K562 (cell line): ENCODE data around the gene ENKD1. TPM values are rescaled to one million over a fixed set of nuclear protein-coding genes. Genes with fewer than 3 reads are reported as not detected.

Source experiments
- ATAC-seq: fragments of 200-7000 bp; cut with Tn5 transposase; 3 replicates; pipeline ENCODE4 v1.9.1; 2020; ENCODE audit warnings: moderate library complexity
- BruUV-seq: library from RNA; stranded (reverse); fragments of 400-500 nt; replicated peaks from 2 replicates; lab custom pipeline; 2021; lab: Mats Ljungman, UMichigan
- CTCF ChIA-PET: fragments of 300-600 bp; formaldehyde crosslinking; extraction: SDS; loops from one replicate; lab custom pipeline; 2021; ENCODE audit warnings: low intra/inter-chr PET ratio; lab: Yijun Ruan, JAX
- POLR2A ChIA-PET: fragments of 300-600, 350-650 bp; sonication (Branson Sonifier 250); formaldehyde crosslinking; extraction: SDS; loops from one replicate; lab custom pipeline; 2021; ENCODE audit warnings: antibody characterized with exemption, inconsistent platforms; lab: Yijun Ruan, JAX
- DNase-seq, 4 experiments: peaks; one replicate each; pipeline versions ENCODE4 v3.0.0 to v3.0.0-alpha.2; 2011 to 2018; ENCODE audit warnings: low spot score in 3 of 4, mixed read lengths in 3 of 4; ENCODE audit errors: extremely low read depth in 1 of 4
- FAIRE-seq: peaks from 2 replicates; lab custom pipeline; 2011; peaks lifted over from hg19 to GRCh38; lab: Jason Lieb, UNC
- H2AFZ ChIP-seq: 2 replicates; pipeline ENCODE4 v1.6.0; 2011; ENCODE audit warnings: low read depth, low read length, control low read depth, inconsistent platforms
- H3K27ac ChIP-seq: fragments of 200-600 bp; 3 replicates; pipeline ENCODE4 v1.8.0; 2011; ENCODE audit warnings: low read depth, mild to moderate bottlenecking, control low read depth, inconsistent platforms, low read length, moderate library complexity, mixed read lengths; ENCODE audit errors: extremely low read depth
- H3K27me3 ChIP-seq, 2 experiments: fragments of 300-600 bp in 1 of 2; 2 replicates in 1 of 2; 3 replicates in 1 of 2; pipeline versions ENCODE4 v1.6.0 to v1.8.0; 2011; ENCODE audit warnings: inconsistent platforms in 2 of 2, low read length in 2 of 2, mild to moderate bottlenecking in 1 of 2, mixed read lengths in 1 of 2, moderate library complexity in 1 of 2; ENCODE audit not compliant: control insufficient read depth in 2 of 2, insufficient read depth in 2 of 2
- H3K36me3 ChIP-seq: fragments of 300-600 bp; 3 replicates; pipeline ENCODE4 v1.8.0; 2011; ENCODE audit warnings: mild to moderate bottlenecking, low read length, inconsistent platforms; ENCODE audit not compliant: control insufficient read depth, insufficient read depth
- H3K4me1 ChIP-seq, 2 experiments: fragments of 200-600 bp in 1 of 2; replicated peaks in 1 of 2; 2 replicates in 1 of 2; 3 replicates in 1 of 2; pipeline versions ENCODE4 v1.5.1 to v1.8.0; 2011; ENCODE audit warnings: inconsistent platforms in 2 of 2, low read length in 2 of 2, mild to moderate bottlenecking in 1 of 2, mixed read lengths in 1 of 2, moderate library complexity in 1 of 2; ENCODE audit not compliant: control insufficient read depth in 2 of 2, insufficient read depth in 2 of 2
- H3K4me2 ChIP-seq: 2 replicates; pipeline ENCODE4 v1.6.1; 2011; ENCODE audit warnings: low read length, control low read depth, inconsistent platforms, mixed read lengths; ENCODE audit not compliant: insufficient read depth
- H3K4me3 ChIP-seq: fragments of 200-600 bp; sonication (generic), shearing (Covaris generic); 2 replicates; pipeline ENCODE4 v1.5.1; 2016; ENCODE audit warnings: control low read depth, inconsistent platforms
- H3K79me2 ChIP-seq: fragments of 200-600 bp; 3 replicates; pipeline ENCODE4 v1.8.0; 2011; ENCODE audit warnings: low read length, inconsistent platforms; ENCODE audit not compliant: control insufficient read depth, insufficient read depth
- H3K9ac ChIP-seq, 2 experiments: 2 replicates each; pipeline versions ENCODE4 v1.6.0 to v1.6.1; 2011; ENCODE audit warnings: low read depth in 2 of 2, low read length in 2 of 2, control low read depth in 1 of 2, inconsistent platforms in 1 of 2, mild to moderate bottlenecking in 1 of 2, mixed read lengths in 1 of 2; ENCODE audit not compliant: insufficient read depth in 1 of 2
- H3K9me1 ChIP-seq: one replicate; pipeline ENCODE4 v1.6.0; 2011; ENCODE audit warnings: inconsistent platforms, mild to moderate bottlenecking, low read length, moderate library complexity; ENCODE audit not compliant: control insufficient read depth, insufficient read depth
- H3K9me3 ChIP-seq: replicated peaks from 2 replicates; pipeline ENCODE4 v1.5.1; 2011; ENCODE audit warnings: low read depth, low read length, inconsistent platforms; ENCODE audit not compliant: control insufficient read depth, insufficient read depth
- H4K20me1 ChIP-seq: replicated peaks from 2 replicates; pipeline ENCODE4 v1.6.1; 2011; ENCODE audit warnings: low read length, inconsistent platforms, mixed read lengths; ENCODE audit not compliant: control insufficient read depth, insufficient read depth
- EHMT2 ChIP-seq: fragments of 450-650 bp; IDR thresholded peaks from 2 replicates; pipeline ENCODE4 v1.6.1; 2018; ENCODE audit warnings: antibody characterized with exemption
- GATAD2A ChIP-seq: fragments of 450-650 bp; IDR thresholded peaks from 2 replicates; pipeline ENCODE4 v1.6.1; 2017
- NR2C2 ChIP-seq, 2 experiments: fragments of 200-800 bp in 1 of 2; sonication (Bioruptor generic) in 1 of 2; sonication (generic) in 1 of 2; formaldehyde crosslinking in 1 of 2; IDR thresholded peaks; 2 replicates each; pipeline versions ENCODE4 v1.6.1 to v1.8.0; 2016 to 2022; ENCODE audit warnings: mild to moderate bottlenecking in 1 of 2, missing compliant biosample characterization in 1 of 2, missing genetic modification characterization in 1 of 2, missing genetic modification reagents in 1 of 2
- POLR2G ChIP-seq: fragments of 200-400 bp; formaldehyde crosslinking; IDR thresholded peaks from 2 replicates; pipeline ENCODE4 v1.6.1; 2017; ENCODE audit warnings: low read depth, mild to moderate bottlenecking, antibody characterized with exemption, low read length, moderate library complexity
- PTRF ChIP-seq: fragments of 450-650 bp; IDR thresholded peaks from 2 replicates; pipeline ENCODE4 v1.6.1; 2016; ENCODE audit warnings: mild to moderate bottlenecking, missing genetic modification characterization, missing compliant biosample characterization
- TCF3 ChIP-seq: sonication (generic); formaldehyde crosslinking; IDR thresholded peaks from 2 replicates; pipeline ENCODE4 v1.4.0; 2020; ENCODE audit warnings: mild to moderate bottlenecking, missing genetic modification reagents
- ZNF431 ChIP-seq: sonication (generic); formaldehyde crosslinking; IDR thresholded peaks from 2 replicates; pipeline ENCODE4 v1.8.0; 2022; ENCODE audit warnings: mild to moderate bottlenecking, missing genetic modification reagents
- WGBS: fragments of 100-300 bp; shearing (Covaris generic); methylation state at CpG from one replicate; pipeline ENCODE4 v1.1.6; 2016; ENCODE audit warnings: low coverage, mixed read lengths; ENCODE audit not compliant: insufficient coverage; ENCODE audit errors: missing lambda C conversion rate; 5-methylcytosine and 5-hydroxymethylcytosine counted together
- in situ Hi-C: fragments of 300-500 bp; cut with MboI; formaldehyde crosslinking; loops from 4 replicates; pipeline ENCODE4 v1.15.0; 2018; ENCODE audit warnings: inconsistent platforms, mixed read lengths
- intact Hi-C: fragments of 100-400 bp; cut with micrococcal nuclease; formaldehyde crosslinking; loops from 2 replicates; pipeline ENCODE4 v1.14.2; 2022
- polyA plus RNA-seq, 8 experiments: library from polyadenylated mRNA; depleted of rRNA in 4 of 8; stranded (reverse) in 5 of 8; unstranded in 3 of 8; fragments of >200 nt; fragmentation: Nextera tagmentation in 2 of 8; fragmentation: Illumina TruSeq in 1 of 8; extraction: Ambion mirVana in 2 of 8; extraction: Trizol in 1 of 8; gene quantifications; 2 replicates each; pipeline versions ENCODE4 v1.2.1 to v1.2.3, GENCODE V29; 2011 to 2014; ENCODE audit warnings: inconsistent platforms in 1 of 8, missing spikeins in 1 of 8
- total RNA-seq, 7 experiments: library from RNA; depleted of rRNA in 6 of 7; stranded (reverse); fragments of >200 nt in 6 of 7; fragmentation: Illumina TruSeq in 2 of 7; extraction: Trizol in 2 of 7; gene quantifications; 2 replicates each; pipeline versions ENCODE4 v1.2.1 to v1.2.3, GENCODE V29; 2011 to 2021; ENCODE audit warnings: low replicate concordance in 1 of 7
- TF ChIP-seq, protein P1 (sequence below): fragments of 250-450 bp; sonication (Bioruptor Pico); IDR thresholded peaks from 2 replicates; pipeline ENCODE4 v1.9.0; 2021; ENCODE audit warnings: mild to moderate bottlenecking, inconsistent platforms
- TF ChIP-seq, protein P2 (sequence below): fragments of 200-800 bp; sonication (Bioruptor generic); IDR thresholded peaks from 2 replicates; pipeline ENCODE4 v1.6.1; 2016; ENCODE audit warnings: missing genetic modification characterization, missing compliant biosample characterization
- TF ChIP-seq, protein P3 (sequence below): sonication (generic); formaldehyde crosslinking; IDR thresholded peaks from 2 replicates; pipeline ENCODE4 v1.8.0; 2022; ENCODE audit warnings: mild to moderate bottlenecking, missing genetic modification reagents
- TF ChIP-seq, protein P4 (sequence below): IDR thresholded peaks from 2 replicates; pipeline ENCODE4 v1.6.1; 2016; ENCODE audit warnings: missing genetic modification characterization, missing compliant biosample characterization

The ENKD1 gene
- total and polyA plus RNA-seq, 9 of the 15 experiments (the other 6 are each of a cell fraction or from before 2014, with no cell fraction given): 1.1 to 26.9 (median 8.3) TPM

DNA sequence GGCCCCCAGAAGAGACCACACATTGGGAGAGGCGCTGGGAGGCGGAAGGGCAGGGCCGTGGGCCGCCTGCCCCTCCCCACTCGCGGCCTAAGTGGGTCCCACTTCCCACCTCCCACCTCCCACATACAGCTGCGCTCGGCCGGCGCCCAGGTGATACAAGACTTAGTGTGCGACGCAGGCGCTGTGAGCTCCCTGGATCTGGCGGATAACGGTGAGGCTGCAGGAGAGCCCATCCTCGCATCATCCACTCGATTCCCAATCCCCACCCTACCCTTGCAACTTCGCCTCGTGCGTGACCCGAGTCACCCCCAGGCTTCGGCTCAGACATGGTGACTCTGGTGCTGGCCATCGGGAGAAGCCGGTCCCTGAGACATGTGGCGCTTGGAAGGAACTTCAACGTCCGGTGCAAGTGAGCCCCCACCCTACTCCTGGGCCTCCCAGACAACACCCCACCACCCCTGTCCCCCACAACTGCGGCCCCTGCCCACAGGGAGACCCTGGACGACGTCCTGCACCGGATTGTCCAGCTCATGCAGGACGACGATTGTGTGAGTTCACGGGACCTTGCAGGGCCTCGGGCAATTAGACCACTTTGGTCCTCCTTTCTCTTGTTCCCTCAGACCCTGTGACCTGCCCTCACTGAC, 17.7 kb downstream of the ENKD1 start:
- no peak overlapping the region for H2AFZ ChIP-seq
- H3K79me2 ChIP-seq: no peaks in the 10 kb centered on the region
- BruUV-seq: no TSS peak
- no peak for DNase-seq
- FAIRE-seq: no peak
- intact Hi-C loops (no loop called here), in situ Hi-C loops (no loop called here)
- H3K4me3 ChIP-seq: no peak overlapping the region
- H3K9me1 ChIP-seq: no peaks in the 10 kb centered on the region
- ChIA-PET CTCF (no interaction called here), POLR2A (interaction anchor here (0.5 to 0.8 kb wide), 3 partner anchors 11 to 396 kb away, joined by 3 read pairs; partner anchors contain the start of gene ACD)
- no peak overlapping the region; a peak in 1 of 4 replicates for H3K9ac ChIP-seq
- H3K9me3 ChIP-seq: no peaks in the 10 kb centered on the region
- peaks cover 0 to 71% of the 10 kb centered on the region in 2 experiments; a peak in 4 of 5 replicates for H3K4me1 ChIP-seq
- no peak overlapping the region for H3K4me2 ChIP-seq
- ATAC-seq: no peak
- peaks cover 8 to 61% of the 10 kb centered on the region in 2 experiments; a peak in 4 of 5 replicates for H3K27me3 ChIP-seq
- no peak overlapping the region for H3K27ac ChIP-seq
- peaks cover 7% of the 10 kb centered on the region; the same call in 1 of the 2 replicates for H4K20me1 ChIP-seq
- H3K36me3 ChIP-seq: no peaks in the 10 kb centered on the region
- WGBS: 34% methylated on average over 27 of the region's 35 CpGs
- TF ChIP-seq NR2C2 (CRISPR knock-in tag; IDR thresholded peaks at IDR 0.05) (no peak), NR2C2 (tag; IDR thresholded peaks at IDR 0.05) (no peak), TCF3 (CRISPR knock-in tag) (no peak), EHMT2 (no peak), ZNF431 (CRISPR knock-in tag) (no peak), POLR2G (no peak), GATAD2A (no peak), PTRF (tag) (no peak)
- TF ChIP-seq, protein P1, sequence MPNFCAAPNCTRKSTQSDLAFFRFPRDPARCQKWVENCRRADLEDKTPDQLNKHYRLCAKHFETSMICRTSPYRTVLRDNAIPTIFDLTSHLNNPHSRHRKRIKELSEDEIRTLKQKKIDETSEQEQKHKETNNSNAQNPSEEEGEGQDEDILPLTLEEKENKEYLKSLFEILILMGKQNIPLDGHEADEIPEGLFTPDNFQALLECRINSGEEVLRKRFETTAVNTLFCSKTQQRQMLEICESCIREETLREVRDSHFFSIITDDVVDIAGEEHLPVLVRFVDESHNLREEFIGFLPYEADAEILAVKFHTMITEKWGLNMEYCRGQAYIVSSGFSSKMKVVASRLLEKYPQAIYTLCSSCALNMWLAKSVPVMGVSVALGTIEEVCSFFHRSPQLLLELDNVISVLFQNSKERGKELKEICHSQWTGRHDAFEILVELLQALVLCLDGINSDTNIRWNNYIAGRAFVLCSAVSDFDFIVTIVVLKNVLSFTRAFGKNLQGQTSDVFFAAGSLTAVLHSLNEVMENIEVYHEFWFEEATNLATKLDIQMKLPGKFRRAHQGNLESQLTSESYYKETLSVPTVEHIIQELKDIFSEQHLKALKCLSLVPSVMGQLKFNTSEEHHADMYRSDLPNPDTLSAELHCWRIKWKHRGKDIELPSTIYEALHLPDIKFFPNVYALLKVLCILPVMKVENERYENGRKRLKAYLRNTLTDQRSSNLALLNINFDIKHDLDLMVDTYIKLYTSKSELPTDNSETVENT (CRISPR knock-in tag): no peak
- TF ChIP-seq, protein P2, sequence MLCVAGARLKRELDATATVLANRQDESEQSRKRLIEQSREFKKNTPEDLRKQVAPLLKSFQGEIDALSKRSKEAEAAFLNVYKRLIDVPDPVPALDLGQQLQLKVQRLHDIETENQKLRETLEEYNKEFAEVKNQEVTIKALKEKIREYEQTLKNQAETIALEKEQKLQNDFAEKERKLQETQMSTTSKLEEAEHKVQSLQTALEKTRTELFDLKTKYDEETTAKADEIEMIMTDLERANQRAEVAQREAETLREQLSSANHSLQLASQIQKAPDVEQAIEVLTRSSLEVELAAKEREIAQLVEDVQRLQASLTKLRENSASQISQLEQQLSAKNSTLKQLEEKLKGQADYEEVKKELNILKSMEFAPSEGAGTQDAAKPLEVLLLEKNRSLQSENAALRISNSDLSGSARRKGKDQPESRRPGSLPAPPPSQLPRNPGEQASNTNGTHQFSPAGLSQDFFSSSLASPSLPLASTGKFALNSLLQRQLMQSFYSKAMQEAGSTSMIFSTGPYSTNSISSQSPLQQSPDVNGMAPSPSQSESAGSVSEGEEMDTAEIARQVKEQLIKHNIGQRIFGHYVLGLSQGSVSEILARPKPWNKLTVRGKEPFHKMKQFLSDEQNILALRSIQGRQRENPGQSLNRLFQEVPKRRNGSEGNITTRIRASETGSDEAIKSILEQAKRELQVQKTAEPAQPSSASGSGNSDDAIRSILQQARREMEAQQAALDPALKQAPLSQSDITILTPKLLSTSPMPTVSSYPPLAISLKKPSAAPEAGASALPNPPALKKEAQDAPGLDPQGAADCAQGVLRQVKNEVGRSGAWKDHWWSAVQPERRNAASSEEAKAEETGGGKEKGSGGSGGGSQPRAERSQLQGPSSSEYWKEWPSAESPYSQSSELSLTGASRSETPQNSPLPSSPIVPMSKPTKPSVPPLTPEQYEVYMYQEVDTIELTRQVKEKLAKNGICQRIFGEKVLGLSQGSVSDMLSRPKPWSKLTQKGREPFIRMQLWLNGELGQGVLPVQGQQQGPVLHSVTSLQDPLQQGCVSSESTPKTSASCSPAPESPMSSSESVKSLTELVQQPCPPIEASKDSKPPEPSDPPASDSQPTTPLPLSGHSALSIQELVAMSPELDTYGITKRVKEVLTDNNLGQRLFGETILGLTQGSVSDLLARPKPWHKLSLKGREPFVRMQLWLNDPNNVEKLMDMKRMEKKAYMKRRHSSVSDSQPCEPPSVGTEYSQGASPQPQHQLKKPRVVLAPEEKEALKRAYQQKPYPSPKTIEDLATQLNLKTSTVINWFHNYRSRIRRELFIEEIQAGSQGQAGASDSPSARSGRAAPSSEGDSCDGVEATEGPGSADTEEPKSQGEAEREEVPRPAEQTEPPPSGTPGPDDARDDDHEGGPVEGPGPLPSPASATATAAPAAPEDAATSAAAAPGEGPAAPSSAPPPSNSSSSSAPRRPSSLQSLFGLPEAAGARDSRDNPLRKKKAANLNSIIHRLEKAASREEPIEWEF (CRISPR knock-in tag): no peak
- TF ChIP-seq, protein P3, sequence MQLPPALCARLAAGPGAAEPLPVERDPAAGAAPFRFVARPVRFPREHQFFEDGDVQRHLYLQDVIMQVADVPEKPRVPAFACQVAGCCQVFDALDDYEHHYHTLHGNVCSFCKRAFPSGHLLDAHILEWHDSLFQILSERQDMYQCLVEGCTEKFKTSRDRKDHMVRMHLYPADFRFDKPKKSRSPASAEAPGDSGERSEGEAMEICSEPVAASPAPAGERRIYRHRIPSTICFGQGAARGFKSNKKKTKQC (CRISPR knock-in tag): no peak
- TF ChIP-seq, protein P4, sequence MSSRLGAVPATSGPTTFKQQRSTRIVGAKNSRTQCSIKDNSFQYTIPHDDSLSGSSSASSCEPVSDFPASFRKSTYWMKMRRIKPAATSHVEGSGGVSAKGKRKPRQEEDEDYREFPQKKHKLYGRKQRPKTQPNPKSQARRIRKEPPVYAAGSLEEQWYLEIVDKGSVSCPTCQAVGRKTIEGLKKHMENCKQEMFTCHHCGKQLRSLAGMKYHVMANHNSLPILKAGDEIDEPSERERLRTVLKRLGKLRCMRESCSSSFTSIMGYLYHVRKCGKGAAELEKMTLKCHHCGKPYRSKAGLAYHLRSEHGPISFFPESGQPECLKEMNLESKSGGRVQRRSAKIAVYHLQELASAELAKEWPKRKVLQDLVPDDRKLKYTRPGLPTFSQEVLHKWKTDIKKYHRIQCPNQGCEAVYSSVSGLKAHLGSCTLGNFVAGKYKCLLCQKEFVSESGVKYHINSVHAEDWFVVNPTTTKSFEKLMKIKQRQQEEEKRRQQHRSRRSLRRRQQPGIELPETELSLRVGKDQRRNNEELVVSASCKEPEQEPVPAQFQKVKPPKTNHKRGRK (tag): no peak
